Adrenal gland (tissue), 12 donors: ENCODE data around the gene NUP188. TPM values are rescaled to one million over a fixed set of nuclear protein-coding genes. Genes with fewer than 3 reads are reported as not detected.

Source experiments
- DNase-seq, 7 donors: peaks; one replicate each; pipeline ENCODE4 v3.0.0-alpha.2; 2019 to 2020
- H3K27ac ChIP-seq, 5 donors: fragments of 200-600 bp; sonication (generic) in 4 of 5; 1 replicate in 3 of 5; 2 replicates in 2 of 5; pipeline versions ENCODE4 v1.5.1 to v1.8.0; 2016 to 2020; ENCODE audit warnings: mild to moderate bottlenecking in 1 of 5
- H3K27me3 ChIP-seq: fragments of 200-600 bp; 2 replicates; pipeline ENCODE4 v1.8.0; 2021
- H3K36me3 ChIP-seq, 2 donors: fragments of 200-600 bp; replicated peaks in 1 of 2; 1 replicate in 1 of 2; 2 replicates in 1 of 2; pipeline versions ENCODE4 v1.5.1 to v1.8.0; 2018 to 2022
- H3K4me1 ChIP-seq, 2 donors: fragments of 200-600 bp; replicated peaks in 1 of 2; 1 replicate in 1 of 2; 2 replicates in 1 of 2; pipeline versions ENCODE4 v1.5.1 to v1.8.0; 2018 to 2021
- H3K4me3 ChIP-seq, 4 donors: fragments of 200-600 bp; sonication (generic) in 3 of 4; one replicate each; pipeline ENCODE4 v1.5.1; 2016 to 2018
- H3K9me3 ChIP-seq, 3 donors: fragments of 200-600 bp; sonication (generic) in 1 of 3; replicated peaks in 1 of 3; 1 replicate in 2 of 3; 2 replicates in 1 of 3; pipeline versions ENCODE4 v1.5.1 to v1.8.0; 2016 to 2021
- POLR2A ChIP-seq, 2 donors: fragments of 450-650 bp; IDR thresholded peaks; one replicate each; pipeline ENCODE4 v1.6.1; 2017; ENCODE audit warnings: antibody characterized with exemption in 2 of 2, mild to moderate bottlenecking in 2 of 2, moderate library complexity in 1 of 2
- WGBS, 4 donors: extraction: QIAGEN DNeasy Blood & Tissue Kit in 2 of 4; methylation state at CpG; one replicate each; pipeline versions ENCODE4 v1.1.5 to v1.1.7; 2013 to 2017; 5-methylcytosine and 5-hydroxymethylcytosine counted together
- intact Hi-C, 2 donors: fragments of 100-400 bp; cut with DNase I; formaldehyde crosslinking; loops; one replicate each; pipeline versions ENCODE4 v1.14.1 to v1.15.0; 2022 to 2023
- polyA plus RNA-seq, 3 donors: library from polyadenylated mRNA; stranded (reverse); fragments of 200-250 nt in 2 of 3; fragments of 350-450 nt in 1 of 3; fragmentation: Illumina TruSeq in 1 of 3; extraction: RNeasy Lipid Tissue Mini Kit (QIAGEN cat#74804) in 1 of 3; gene quantifications; one replicate each; pipeline ENCODE4 v1.2.3, GENCODE V29; 2013 to 2014
- total RNA-seq, 9 donors: library from RNA; depleted of rRNA in 4 of 9; stranded (reverse); fragments of >200 nt in 4 of 9; fragments of 120-200 nt in 1 of 9; fragmentation: NEBNext Ultra II Directional in 1 of 9; extraction: Animal tissue kit (Norgen Biotek cat#: 25700) in 1 of 9; gene quantifications; one replicate each; pipeline versions ENCODE4 v1.1.0 to v1.2.4, GENCODE V29; 2013 to 2023
- TF ChIP-seq, protein P1 (sequence below), 6 experiments: fragments of 450-650 bp in 4 of 6; fragments of 200-600 bp in 2 of 6; sonication (generic) in 1 of 6; IDR thresholded peaks; 1 replicate in 5 of 6; 2 replicates in 1 of 6; pipeline versions ENCODE4 v1.5.1 to v1.8.0; 2016 to 2021; ENCODE audit warnings: antibody characterized with exemption in 6 of 6, mild to moderate bottlenecking in 2 of 6, moderate library complexity in 1 of 6
- donor health status: healthy with polysubstance abuse.
- donor health status: Bipolar disorder and iron deficiency.
- donor health status: DM: yes; HTN: yes; CAD: no.
- donor health status: DM: no; HTN: no; CAD: no.
- donor health status: DM: no; HTN: no; CAD: no.
- donor health status: DM: yes; HTN: yes; CAD: no.

Gene NUP188
- total and polyA plus RNA-seq, 12 donors = 20.2 to 122 (median 31.8) TPM

DNA sequence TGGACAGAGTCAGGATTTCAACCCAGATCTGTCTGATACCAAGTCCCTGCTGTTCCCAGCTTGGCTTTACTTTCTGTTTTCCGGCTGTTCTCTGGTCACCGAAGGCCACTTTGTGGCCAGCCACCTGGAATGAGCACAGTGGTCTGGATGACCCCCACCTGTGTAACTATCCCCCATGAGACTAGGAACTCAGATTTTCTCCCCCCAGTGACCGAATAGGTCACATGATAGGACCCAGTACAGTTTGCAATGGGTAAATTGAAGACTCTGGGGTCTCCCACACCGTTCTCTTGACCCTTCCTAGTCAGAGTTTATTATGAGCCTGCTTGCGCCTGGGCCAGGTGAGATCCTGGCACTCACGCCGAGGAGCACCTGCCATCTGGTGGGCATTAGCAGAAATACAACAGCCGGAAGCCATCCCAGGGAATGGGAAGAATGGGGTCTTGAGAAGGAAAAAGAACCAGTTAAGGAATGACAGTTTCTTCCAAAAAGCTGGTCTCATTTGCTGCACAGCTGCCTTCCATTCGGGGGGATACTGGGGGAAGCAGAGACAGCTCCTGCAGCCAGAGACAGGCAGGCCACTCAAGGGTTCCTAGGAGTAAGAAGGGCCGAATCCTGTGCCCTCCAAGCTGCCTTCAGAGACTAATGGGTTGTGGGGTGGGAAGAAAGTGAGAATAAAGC is 19.6 kb upstream of the NUP188 start:
- TF ChIP-seq, protein P1, sequence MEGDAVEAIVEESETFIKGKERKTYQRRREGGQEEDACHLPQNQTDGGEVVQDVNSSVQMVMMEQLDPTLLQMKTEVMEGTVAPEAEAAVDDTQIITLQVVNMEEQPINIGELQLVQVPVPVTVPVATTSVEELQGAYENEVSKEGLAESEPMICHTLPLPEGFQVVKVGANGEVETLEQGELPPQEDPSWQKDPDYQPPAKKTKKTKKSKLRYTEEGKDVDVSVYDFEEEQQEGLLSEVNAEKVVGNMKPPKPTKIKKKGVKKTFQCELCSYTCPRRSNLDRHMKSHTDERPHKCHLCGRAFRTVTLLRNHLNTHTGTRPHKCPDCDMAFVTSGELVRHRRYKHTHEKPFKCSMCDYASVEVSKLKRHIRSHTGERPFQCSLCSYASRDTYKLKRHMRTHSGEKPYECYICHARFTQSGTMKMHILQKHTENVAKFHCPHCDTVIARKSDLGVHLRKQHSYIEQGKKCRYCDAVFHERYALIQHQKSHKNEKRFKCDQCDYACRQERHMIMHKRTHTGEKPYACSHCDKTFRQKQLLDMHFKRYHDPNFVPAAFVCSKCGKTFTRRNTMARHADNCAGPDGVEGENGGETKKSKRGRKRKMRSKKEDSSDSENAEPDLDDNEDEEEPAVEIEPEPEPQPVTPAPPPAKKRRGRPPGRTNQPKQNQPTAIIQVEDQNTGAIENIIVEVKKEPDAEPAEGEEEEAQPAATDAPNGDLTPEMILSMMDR (IDR thresholded peaks at IDR 0.05) = peak; percentile 78 to 92 (median 88)
- no peak for TF ChIP-seq POLR2A (IDR thresholded peaks at IDR 0.05)
- Histone ChIP-seq H3K4me1 (peaks cover 2 to 10% of the 10 kb centered on the region in 2 donors), H3K27ac (no peak overlapping the region), H3K27me3 (no peaks in the 10 kb centered on the region), H3K4me3 (no peak overlapping the region), H3K36me3 (no peaks in the 10 kb centered on the region), H3K9me3 (no peaks in the 10 kb centered on the region)
- intact Hi-C loops = loop anchor here (2.0 to 5.0 kb wide), 2 partner anchors 65 to 66 kb away; no protein-coding TSS in a partner anchor
- 26 to 32% (median 28%) methylated on average over 9 to 10 of the region's 10 CpGs for WGBS, 4 donors
- peak in 6 of 7 donors; percentile 42 to 78 (median 58) for DNase-seq

DNA sequence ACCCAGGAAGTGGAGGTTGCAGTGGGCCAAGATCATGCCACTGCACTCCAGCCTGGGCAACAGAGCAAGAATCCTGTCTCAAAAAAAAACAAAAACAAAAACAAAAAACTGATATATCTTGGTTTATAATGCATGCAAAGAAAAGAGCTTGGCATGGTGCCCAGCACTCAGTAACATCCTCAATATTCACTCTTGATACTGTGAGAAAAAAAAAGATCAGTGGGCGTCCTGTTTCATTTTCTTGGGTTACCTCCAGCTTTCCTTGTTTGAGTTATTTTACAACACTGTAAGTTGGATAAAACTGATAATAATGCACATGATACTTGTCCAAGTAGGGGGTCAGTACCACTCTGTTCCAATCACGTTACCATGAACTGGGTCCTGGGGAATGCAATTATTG is 18.9 kb upstream of the NUP188 start:
- peaks cover 0 to 6% of the 10 kb centered on the region in 2 donors for H3K4me1 ChIP-seq
- intact Hi-C loops = loop anchor here in 1 of 2 donors (5.0 kb wide), 1 partner anchor 66 kb away; no protein-coding TSS in a partner anchor
- H3K36me3 ChIP-seq = no peaks in the 10 kb centered on the region
- peak in 1 of 7 donors; percentile 43 for DNase-seq
- 71 to 80% (median 78%) methylated on average over 2 of the region's 2 CpGs for WGBS, 4 donors
- H3K9me3 ChIP-seq = no peaks in the 10 kb centered on the region
- no peak overlapping the region for H3K27ac ChIP-seq
- no peaks in the 10 kb centered on the region for H3K27me3 ChIP-seq
- H3K4me3 ChIP-seq = no peak overlapping the region
- TF ChIP-seq, protein P1 (IDR thresholded peaks at IDR 0.05) = no peak
- TF ChIP-seq POLR2A (IDR thresholded peaks at IDR 0.05) = no peak

DNA sequence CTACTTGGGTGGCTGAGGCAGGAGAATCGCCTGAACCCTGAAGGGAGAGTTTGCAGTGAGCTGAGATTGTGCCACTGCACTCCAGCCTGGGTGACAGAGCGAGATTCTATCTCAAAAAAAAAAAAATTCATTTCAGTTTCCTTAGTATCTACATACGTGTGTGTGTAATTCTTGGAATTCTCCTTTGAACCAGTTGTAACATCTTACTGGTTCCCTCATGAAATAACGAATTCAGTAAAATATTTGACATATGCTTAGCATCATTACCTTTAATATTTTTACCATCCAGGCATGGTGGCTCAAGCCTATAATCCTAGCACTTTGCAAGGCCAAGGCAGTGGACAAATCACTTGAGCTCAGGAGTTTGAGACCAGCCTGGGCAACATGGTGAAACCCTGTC is 17.9 kb upstream of the NUP188 start:
- no peak for TF ChIP-seq POLR2A (IDR thresholded peaks at IDR 0.05)
- TF ChIP-seq, protein P1 (IDR thresholded peaks at IDR 0.05) = no peak
- Histone ChIP-seq H3K4me3 (no peak overlapping the region), H3K27ac (no peak overlapping the region), H3K4me1 (peaks cover 0 to 6% of the 10 kb centered on the region in 2 donors), H3K9me3 (no peaks in the 10 kb centered on the region), H3K27me3 (no peaks in the 10 kb centered on the region), H3K36me3 (no peaks in the 10 kb centered on the region)
- intact Hi-C loops = loop anchor here in 1 of 2 donors (5.0 kb wide), 1 partner anchor 67 kb away; no protein-coding TSS in a partner anchor
- 88 to 93% (median 89%) methylated on average over 4 of the region's 4 CpGs for WGBS, 4 donors
- DNase-seq = no peak

DNA sequence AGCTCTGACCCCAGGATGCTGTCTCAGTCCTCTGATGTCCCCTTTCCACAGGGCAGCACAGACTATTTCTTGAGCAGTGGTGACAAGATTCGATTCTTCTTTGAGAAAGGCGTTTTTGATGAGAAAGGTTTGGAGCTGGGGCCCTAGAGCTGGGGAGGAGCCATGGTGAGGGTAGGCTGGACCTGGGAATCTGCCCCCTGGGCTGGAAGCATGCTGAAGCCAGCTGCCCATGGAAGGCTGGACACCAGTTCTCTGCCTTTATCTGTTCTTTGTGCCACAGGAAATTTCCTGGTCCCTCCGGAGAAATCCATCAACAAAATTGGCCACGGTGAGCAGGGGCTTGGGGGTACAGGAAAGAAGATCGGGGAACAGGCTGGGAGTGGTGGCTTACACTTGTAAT is 13.8 kb upstream of the NUP188 start:
- TF ChIP-seq, protein P1 (IDR thresholded peaks at IDR 0.05) = no peak
- TF ChIP-seq POLR2A (IDR thresholded peaks at IDR 0.05) = no peak
- Histone ChIP-seq H3K27me3 (no peaks in the 10 kb centered on the region), H3K9me3 (no peaks in the 10 kb centered on the region), H3K4me3 (no peak overlapping the region), H3K4me1 (no peaks in the 10 kb centered on the region), H3K27ac (no peak overlapping the region), H3K36me3 (no peaks in the 10 kb centered on the region)
- intact Hi-C loops = no loop called here
- DNase-seq = no peak
- WGBS, 4 donors = 77 to 89% (median 86%) methylated on average over 5 of the region's 5 CpGs
